ENCODE measurements around the gene CLIC2.

Gene CLIC2

GRCh38 chrX:155235891-155236290 is 98.5 kb downstream of the CLIC2 start:
- no peaks in the 10 kb centered on the region; the same call in 1 of the 2 replicates for H3F3A ChIP-seq (ENCODE audit: control insufficient read depth, insufficient read depth)
- peaks cover 61% of the 10 kb centered on the region for H3K36me3 ChIP-seq (ENCODE audit: control insufficient read depth, low read length)
- H3K4me3 ChIP-seq (ENCODE audit: low read length): no peak overlapping the region
- no peak overlapping the region for H3K4me2 ChIP-seq (ENCODE audit: low read length)
- peaks cover 5% of the 10 kb centered on the region; the same call in 1 of the 2 replicates for H3K79me2 ChIP-seq (ENCODE audit: control insufficient read depth, low read length)
- H4K20me1 ChIP-seq (ENCODE audit: control insufficient read depth, insufficient read depth, low read depth, low read length): no peaks in the 10 kb centered on the region
- no peaks in the 10 kb centered on the region for H3K4me1 ChIP-seq (ENCODE audit: control insufficient read depth, low read length)
- H3K9me2 ChIP-seq (replicated peaks; ENCODE audit: control insufficient read depth, low read length): no peaks in the 10 kb centered on the region
- TF ChIP-seq EZH2phosphoT487 (IDR thresholded peaks at IDR 0.05; ENCODE audit: borderline replicate concordance, low read length) (no peak), CTCF (IDR thresholded peaks at IDR 0.05; ENCODE audit: low read depth, low read length, poor library complexity, severe bottlenecking) (no peak)
- H3K9me3 ChIP-seq (ENCODE audit: control insufficient read depth, insufficient read depth, low read length): no peaks in the 10 kb centered on the region
- H3K27me3 ChIP-seq (ENCODE audit: control insufficient read depth, low read length): no peaks in the 10 kb centered on the region
- no peak overlapping the region for H3K27ac ChIP-seq (ENCODE audit: low read depth, low read length)

DNA sequence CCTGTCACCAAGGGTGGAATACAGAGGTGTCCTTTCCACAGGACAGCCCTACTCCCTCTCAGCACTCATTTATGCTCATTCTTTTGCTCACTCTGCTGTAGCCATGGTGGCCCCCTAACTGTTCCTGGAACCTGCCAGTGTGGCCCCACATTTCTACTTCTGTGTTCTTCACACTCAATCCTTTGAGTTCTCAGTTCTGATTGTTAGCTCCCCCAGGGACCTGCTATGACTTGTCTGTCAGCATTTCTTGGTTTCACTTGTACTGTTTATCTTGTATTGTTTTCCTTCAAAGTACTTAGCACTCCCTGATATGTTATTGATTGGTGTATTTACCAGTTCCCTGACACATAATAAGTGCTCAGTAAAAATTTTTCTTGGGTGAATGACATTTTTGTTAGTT is 103.3 kb downstream of the CLIC2 start:
- Histone ChIP-seq H3K36me3 (ENCODE audit: control insufficient read depth, low read length) (peaks cover 62% of the 10 kb centered on the region), H3K4me1 (ENCODE audit: control insufficient read depth, low read length) (no peaks in the 10 kb centered on the region)
- TF ChIP-seq CTCF (IDR thresholded peaks at IDR 0.05; ENCODE audit: low read depth, low read length, poor library complexity, severe bottlenecking) (no peak), EZH2phosphoT487 (IDR thresholded peaks at IDR 0.05; ENCODE audit: borderline replicate concordance, low read length) (no peak)

More for the DNA sequence above, 103.3 kb downstream of the CLIC2 start:
- Histone ChIP-seq H3K4me2 (ENCODE audit: low read length) (no peak overlapping the region), H3K79me2 (ENCODE audit: control insufficient read depth, low read length) (peaks cover 5% of the 10 kb centered on the region; the same call in 1 of the 2 replicates), H3K27me3 (ENCODE audit: control insufficient read depth, low read length) (no peaks in the 10 kb centered on the region), H3K9me2 (replicated peaks; ENCODE audit: control insufficient read depth, low read length) (no peaks in the 10 kb centered on the region), H4K20me1 (ENCODE audit: control insufficient read depth, insufficient read depth, low read depth, low read length) (no peaks in the 10 kb centered on the region), H3K9me3 (ENCODE audit: control insufficient read depth, insufficient read depth, low read length) (no peaks in the 10 kb centered on the region), H3K4me3 (ENCODE audit: low read length) (no peak overlapping the region), H3F3A (ENCODE audit: control insufficient read depth, insufficient read depth) (no peaks in the 10 kb centered on the region), H3K27ac (ENCODE audit: low read depth, low read length) (no peak overlapping the region)

All from DOHH2 (cell line).